ENCODE data around the gene PRDM16. TPM values are rescaled to one million over a fixed set of nuclear protein-coding genes. Genes with fewer than 3 reads are reported as not detected.

Gene PRDM16
- total RNA-seq, 4 donors from 2014 or later, result 0.26 to 7.7 (median 0.35) TPM; not detected in 1

DNA sequence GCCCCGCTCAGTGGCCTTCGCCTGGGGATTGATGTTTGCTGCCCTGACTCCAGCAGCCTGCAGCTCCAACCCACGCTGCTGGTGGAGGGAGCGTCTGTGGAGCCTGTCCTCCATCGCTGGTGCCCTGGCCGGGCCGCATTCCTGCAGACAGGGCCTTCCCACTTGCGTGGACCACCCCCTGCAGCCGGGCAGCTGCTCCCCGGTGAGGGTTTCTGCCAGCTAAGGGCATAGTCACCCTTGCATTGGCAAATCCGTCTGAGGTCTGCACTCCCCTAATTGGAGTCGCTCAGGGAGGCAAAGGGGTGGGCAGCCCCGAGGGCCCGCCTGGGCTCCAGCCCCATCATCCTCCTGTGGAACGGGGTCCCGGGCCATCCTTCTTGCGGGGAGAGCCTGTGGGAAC is 43.5 kb downstream of the PRDM16 start:
- DNase-seq, result no peak
- no peak overlapping the region for H3K27ac ChIP-seq
- no peaks in the 10 kb centered on the region for H3K27me3 ChIP-seq
- no peak overlapping the region for H3K4me3 ChIP-seq
- H3K4me1 ChIP-seq, result no peaks in the 10 kb centered on the region
- intact Hi-C loops (cut with DNase I; ENCODE audit: low total_unique reads), result no loop called here
- H3K36me3 ChIP-seq, result no peaks in the 10 kb centered on the region
- H3K9me3 ChIP-seq, result no peaks in the 10 kb centered on the region
- TF ChIP-seq, protein P1, sequence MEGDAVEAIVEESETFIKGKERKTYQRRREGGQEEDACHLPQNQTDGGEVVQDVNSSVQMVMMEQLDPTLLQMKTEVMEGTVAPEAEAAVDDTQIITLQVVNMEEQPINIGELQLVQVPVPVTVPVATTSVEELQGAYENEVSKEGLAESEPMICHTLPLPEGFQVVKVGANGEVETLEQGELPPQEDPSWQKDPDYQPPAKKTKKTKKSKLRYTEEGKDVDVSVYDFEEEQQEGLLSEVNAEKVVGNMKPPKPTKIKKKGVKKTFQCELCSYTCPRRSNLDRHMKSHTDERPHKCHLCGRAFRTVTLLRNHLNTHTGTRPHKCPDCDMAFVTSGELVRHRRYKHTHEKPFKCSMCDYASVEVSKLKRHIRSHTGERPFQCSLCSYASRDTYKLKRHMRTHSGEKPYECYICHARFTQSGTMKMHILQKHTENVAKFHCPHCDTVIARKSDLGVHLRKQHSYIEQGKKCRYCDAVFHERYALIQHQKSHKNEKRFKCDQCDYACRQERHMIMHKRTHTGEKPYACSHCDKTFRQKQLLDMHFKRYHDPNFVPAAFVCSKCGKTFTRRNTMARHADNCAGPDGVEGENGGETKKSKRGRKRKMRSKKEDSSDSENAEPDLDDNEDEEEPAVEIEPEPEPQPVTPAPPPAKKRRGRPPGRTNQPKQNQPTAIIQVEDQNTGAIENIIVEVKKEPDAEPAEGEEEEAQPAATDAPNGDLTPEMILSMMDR (IDR thresholded peaks at IDR 0.05), result no peak
- no peak for TF ChIP-seq POLR2A (IDR thresholded peaks at IDR 0.05)

DNA sequence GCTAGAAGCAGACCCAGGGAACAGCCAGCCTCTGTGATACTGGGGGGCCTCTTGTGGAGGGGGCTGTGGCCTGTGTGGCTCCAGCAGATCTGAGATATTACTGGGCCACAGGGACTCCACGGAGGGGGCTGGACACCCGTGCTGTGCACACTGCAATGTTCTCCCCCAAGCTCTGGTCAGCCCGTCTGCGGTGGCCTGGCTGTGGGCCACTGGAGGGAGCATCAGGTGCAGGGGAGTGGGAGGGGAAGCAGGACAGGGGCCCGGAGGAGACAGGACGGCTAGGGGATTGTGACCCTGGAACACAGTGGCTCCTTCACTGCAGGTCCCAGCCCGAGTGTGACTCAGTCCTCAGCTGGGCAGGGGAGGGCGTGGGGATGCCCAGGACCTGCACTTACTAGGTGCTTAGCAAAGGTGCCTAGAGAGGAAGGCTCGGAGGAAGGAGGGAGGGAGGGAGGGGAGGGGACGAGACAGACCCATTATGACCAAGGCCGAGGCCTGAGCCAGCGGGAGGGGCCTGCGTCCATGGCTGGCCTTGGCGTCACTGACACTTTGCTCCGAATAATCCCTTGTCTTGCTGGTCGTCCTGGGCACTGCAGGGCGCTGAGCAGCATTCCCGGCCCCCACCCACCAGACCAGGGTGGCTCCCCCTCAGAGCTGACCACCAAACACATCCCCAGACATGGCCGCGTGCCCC is 44.2 kb downstream of the PRDM16 start:
- no peak for DNase-seq
- Histone ChIP-seq H3K4me3 (no peak overlapping the region), H3K27me3 (no peaks in the 10 kb centered on the region), H3K27ac (no peak overlapping the region), H3K4me1 (no peaks in the 10 kb centered on the region), H3K9me3 (no peaks in the 10 kb centered on the region), H3K36me3 (no peaks in the 10 kb centered on the region)
- intact Hi-C loops (cut with DNase I; ENCODE audit: low total_unique reads), result no loop called here
- TF ChIP-seq, protein P1 (IDR thresholded peaks at IDR 0.05), result no peak
- no peak for TF ChIP-seq POLR2A (IDR thresholded peaks at IDR 0.05)

DNA sequence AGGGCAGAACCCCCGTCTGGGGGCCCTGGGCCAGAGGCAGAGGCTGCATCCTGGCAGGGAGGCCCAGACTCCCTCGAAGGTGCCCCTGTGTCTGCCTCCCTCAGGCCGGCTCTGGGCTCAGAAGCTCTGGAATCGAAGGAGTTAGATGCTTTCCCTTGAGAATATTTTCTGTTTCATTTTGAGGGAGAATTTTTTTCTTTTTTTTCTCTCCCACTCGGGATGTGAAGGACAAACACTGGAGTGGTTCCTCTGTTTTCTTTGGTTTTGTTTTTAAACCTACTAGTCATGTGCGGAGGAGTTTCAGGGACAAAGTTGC is 44.7 kb downstream of the PRDM16 start:
- Histone ChIP-seq H3K36me3 (no peaks in the 10 kb centered on the region), H3K4me3 (no peak overlapping the region), H3K4me1 (no peaks in the 10 kb centered on the region), H3K27me3 (no peaks in the 10 kb centered on the region), H3K27ac (no peak overlapping the region), H3K9me3 (no peaks in the 10 kb centered on the region)
- TF ChIP-seq POLR2A (IDR thresholded peaks at IDR 0.05), result no peak
- TF ChIP-seq, protein P1 (IDR thresholded peaks at IDR 0.05), result no peak
- intact Hi-C loops (cut with DNase I; ENCODE audit: low total_unique reads), result no loop called here
- no peak for DNase-seq

DNA sequence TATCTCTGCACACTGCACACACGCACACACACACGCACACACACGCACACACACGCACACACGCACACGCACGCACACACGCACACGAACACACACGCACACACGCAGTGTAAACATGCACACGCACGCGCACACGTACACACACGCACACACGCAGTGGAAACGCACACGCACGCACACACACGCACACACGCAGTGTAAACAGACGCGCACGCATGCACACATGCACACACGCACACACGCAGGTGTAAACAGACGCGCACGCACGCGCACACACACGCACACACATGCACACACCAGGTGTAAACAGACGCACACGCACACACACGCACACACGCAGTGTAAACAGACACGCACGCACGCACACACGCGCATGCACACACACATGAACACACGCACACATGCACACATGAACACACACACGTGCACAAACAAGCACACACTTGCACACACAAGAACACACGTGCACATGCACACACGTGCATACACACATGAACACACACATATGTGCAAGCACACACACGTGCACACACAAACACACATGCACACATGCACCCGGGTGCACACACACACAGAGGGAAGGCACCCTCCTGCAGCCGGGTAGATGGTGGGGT is 45.2 kb downstream of the PRDM16 start:
- no peaks in the 10 kb centered on the region for H3K27me3 ChIP-seq
- no peak for DNase-seq
- no peak overlapping the region for H3K27ac ChIP-seq
- H3K4me1 ChIP-seq, result no peaks in the 10 kb centered on the region
- intact Hi-C loops (cut with DNase I; ENCODE audit: low total_unique reads), result no loop called here
- H3K9me3 ChIP-seq, result no peaks in the 10 kb centered on the region
- no peaks in the 10 kb centered on the region for H3K36me3 ChIP-seq
- no peak for TF ChIP-seq POLR2A (IDR thresholded peaks at IDR 0.05)
- TF ChIP-seq, protein P1 (IDR thresholded peaks at IDR 0.05), result no peak
- H3K4me3 ChIP-seq, result no peak overlapping the region

DNA sequence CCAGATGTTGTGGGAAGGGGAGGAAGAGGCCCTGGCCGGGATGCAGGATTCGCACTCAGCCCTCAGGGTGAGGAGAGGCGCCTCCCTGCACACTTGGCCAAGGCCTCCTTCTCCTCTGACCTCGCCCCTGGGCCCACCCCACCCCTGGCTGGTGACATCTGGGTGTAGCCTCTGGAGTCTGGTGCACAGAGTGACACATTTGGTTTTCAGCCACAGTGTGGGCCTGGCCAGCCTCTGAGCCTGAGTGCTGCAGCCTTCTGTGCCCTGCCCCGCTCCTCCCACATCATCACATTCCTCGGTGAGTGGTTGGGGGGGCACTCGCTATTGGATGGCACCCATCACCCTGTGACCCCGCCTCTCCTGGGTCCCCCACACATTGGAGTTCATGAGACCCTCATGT is 45.8 kb downstream of the PRDM16 start:
- DNase-seq, result no peak
- intact Hi-C loops (cut with DNase I; ENCODE audit: low total_unique reads), result no loop called here
- Histone ChIP-seq H3K9me3 (no peaks in the 10 kb centered on the region), H3K27me3 (no peaks in the 10 kb centered on the region), H3K36me3 (no peaks in the 10 kb centered on the region), H3K27ac (no peak overlapping the region), H3K4me1 (no peaks in the 10 kb centered on the region), H3K4me3 (no peak overlapping the region)
- TF ChIP-seq, protein P1 (IDR thresholded peaks at IDR 0.05), result no peak
- TF ChIP-seq POLR2A (IDR thresholded peaks at IDR 0.05), result no peak

Measured in uterus (tissue), 4 donors.